ENCODE data around the gene PDK2.
"Not testable (repeated sequence)": the region's sequence is repeated elsewhere in the genome, so short reads cannot be mapped to it uniquely, and the experiment has no call there.

PDK2 gene

GRCh38 chr17:50059256-50059655 is 35.9 kb upstream of the PDK2 start:
- no peak for DNase-seq

- DNase-seq: peak; percentile 26
These were observed 35.3 kb upstream of the PDK2 start for GRCh38 chr17:50059759-50060273.

- no peak for DNase-seq
These were observed 34.0 kb upstream of the PDK2 start for GRCh38 chr17:50060951-50061712.

GRCh38 chr17:50061713-50062045 is 33.5 kb upstream of the PDK2 start:
- DNase-seq: not testable (repeated sequence)

- DNase-seq: no peak
These were observed 32.6 kb upstream of the PDK2 start for GRCh38 chr17:50062293-50063243.

GRCh38 chr17:50063561-50064252 is 31.4 kb upstream of the PDK2 start:
- DNase-seq: no peak

- peak; percentile 34 for DNase-seq
These were observed 30.7 kb upstream of the PDK2 start for GRCh38 chr17:50064253-50065001.

GRCh38 chr17:50065056-50065455 is 30.1 kb upstream of the PDK2 start:
- no peak for DNase-seq

GRCh38 chr17:50066995-50067394 is 28.2 kb upstream of the PDK2 start:
- DNase-seq: no peak

GRCh38 chr17:50067996-50068395 is 27.2 kb upstream of the PDK2 start:
- DNase-seq: no peak

- DNase-seq: no peak
These were observed 24.1 kb upstream of the PDK2 start for GRCh38 chr17:50070908-50071680.

GRCh38 chr17:50071692-50072091 is 23.5 kb upstream of the PDK2 start:
- no peak for DNase-seq

- no peak for DNase-seq
These were observed 23.0 kb upstream of the PDK2 start for GRCh38 chr17:50072130-50072529.

- DNase-seq: no peak
These were observed 22.2 kb upstream of the PDK2 start for GRCh38 chr17:50072925-50073324.

GRCh38 chr17:50074227-50074626 is 20.9 kb upstream of the PDK2 start:
- no peak for DNase-seq

GRCh38 chr17:50075446-50076032 is 19.6 kb upstream of the PDK2 start:
- DNase-seq: no peak

- no peak for DNase-seq
These were observed 18.9 kb upstream of the PDK2 start for GRCh38 chr17:50076221-50076590.

- no peak for DNase-seq
These were observed 18.4 kb upstream of the PDK2 start for GRCh38 chr17:50076591-50077235.

- no peak for DNase-seq
These were observed 16.7 kb upstream of the PDK2 start for GRCh38 chr17:50078430-50078829.

- peak; percentile 51 for DNase-seq
These were observed 15.6 kb upstream of the PDK2 start for GRCh38 chr17:50079334-50080095.
